Epithelial cell of umbilical artery (primary cell): ENCODE data around the gene BRK1. TPM values are rescaled to one million over a fixed set of nuclear protein-coding genes. Genes with fewer than 3 reads are reported as not detected.

ENCODE experiments used
- total RNA-seq: library from RNA; depleted of rRNA; stranded (reverse); fragments of >200 nt; gene quantifications from 2 replicates; pipeline ENCODE4 v1.2.3, GENCODE V29; 2014

Gene BRK1
- total RNA-seq: 94.5 and 211 TPM in 2 replicates

GRCh38 chr3:10115326-10116137 is at the start of gene BRK1:
TSS of gene BRK1 (plus strand) at chr3:10115675. CDS start at chr3:10115702, 27 bp downstream.

DNA sequence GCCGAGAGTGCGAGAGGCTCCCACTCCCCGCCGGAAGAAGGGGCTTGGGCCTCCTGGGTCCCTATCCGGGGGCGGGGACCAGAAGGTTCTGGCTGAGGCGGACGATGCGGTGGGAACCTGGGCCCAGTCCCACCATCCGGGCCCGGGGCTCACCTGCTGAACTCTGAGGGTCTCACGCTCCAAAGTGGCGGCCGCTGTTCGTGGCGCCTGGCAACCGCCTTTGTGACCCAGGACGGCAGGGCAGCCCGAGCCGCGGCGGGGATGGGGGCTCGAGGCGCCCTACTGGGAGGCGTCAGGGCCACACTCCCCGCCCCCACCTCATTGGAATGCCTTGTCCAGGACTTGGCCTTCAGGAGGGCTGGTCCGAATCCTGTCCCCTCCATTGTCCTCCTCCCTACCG is 7.4 kb upstream of the BRK1 start, which contains the start of gene FANCD2OS:
Gene FANCD2OS (minus strand): TSS at position 165 of the 400 bp plus-strand sequence. CDS start 3,481 bp downstream, outside the sequence.

GRCh38 chr3:10164546-10165393 is 49.3 kb downstream of the BRK1 start, which contains the start of gene IRAK2:
TSS of gene IRAK2 (plus strand) at chr3:10164919. CDS start at chr3:10164955, 36 bp downstream.

Other genes starting within 250 kb of the BRK1 start
- not detected in 2 replicates for gene CIDEC, start 235.4 kb upstream of the BRK1 start, total RNA-seq
- gene JAGN1, start 225.1 kb upstream of the BRK1 start, total RNA-seq: 40.1 and 43.2 TPM in 2 replicates
- gene IL17RE, start 212.8 kb upstream of the BRK1 start, total RNA-seq: 0.32 TPM in 1 of 2 replicates, not detected in the other
- 21.7 and 23.1 TPM in 2 replicates for gene IL17RC, start 198.6 kb upstream of the BRK1 start, total RNA-seq
- gene CRELD1, start 181.8 kb upstream of the BRK1 start, total RNA-seq: 27.6 and 39.4 TPM in 2 replicates
- 0.97 and 1.1 TPM in 2 replicates for gene PRRT3, start 163.3 kb upstream of the BRK1 start, total RNA-seq
- gene EMC3, start 128.8 kb upstream of the BRK1 start, total RNA-seq: 39.0 and 63.1 TPM in 2 replicates
- 18.5 and 22.2 TPM in 2 replicates for gene FANCD2, start 89.2 kb upstream of the BRK1 start, total RNA-seq
- not detected in 2 replicates for gene FANCD2OS, start 7.4 kb upstream of the BRK1 start, total RNA-seq
- 45.0 and 46.4 TPM in 2 replicates for gene VHL, start 26.1 kb downstream of the BRK1 start, total RNA-seq
- 30.5 and 34.1 TPM in 2 replicates for gene IRAK2, start 49.2 kb downstream of the BRK1 start, total RNA-seq
- 8.4 and 10.0 TPM in 2 replicates for gene TATDN2, start 132.8 kb downstream of the BRK1 start, total RNA-seq
- not detected in 2 replicates for gene GHRL, start 177.3 kb downstream of the BRK1 start, total RNA-seq
- 335 and 464 TPM in 2 replicates for gene SEC13, start 205.4 kb downstream of the BRK1 start, total RNA-seq